NCI-H1092 treated with DMSO at 0.1 percent for 48 hours (cell line): ENCODE results near the gene OR4M1.
"Not testable (repeated sequence)": the region's sequence is repeated elsewhere in the genome, so short reads cannot be mapped to it uniquely, and the experiment has no call there.

Experiments
- DNase-seq: peaks from one replicate; lab custom pipeline; 2025; lab: John Stamatoyannopoulos, UW

Gene OR4M1

GRCh38 chr14:19821016-19821415 lies 47.7 kb downstream of the OR4M1 start:
- DNase-seq: not testable (repeated sequence)

GRCh38 chr14:19823178-19823577 lies 49.9 kb downstream of the OR4M1 start:
- no peak for DNase-seq

- no peak for DNase-seq
Measured at GRCh38 chr14:19823765-19824164, 50.5 kb downstream of the OR4M1 start.

- DNase-seq: not testable (repeated sequence)
Measured at GRCh38 chr14:19827626-19828244, 54.4 kb downstream of the OR4M1 start.

- DNase-seq: no peak
Measured at GRCh38 chr14:19828314-19828713, 55.0 kb downstream of the OR4M1 start.
